Progenitor cell of endocrine pancreas (in vitro differentiated cells): Measurements from ENCODE around the gene MCTP1. TPM values are rescaled to one million over a fixed set of nuclear protein-coding genes. Genes with fewer than 3 reads are reported as not detected.

Source experiments
- DNase-seq: peaks from one replicate; pipeline ENCODE4 v3.0.0; 2021; ENCODE audit warnings: low spot score; ENCODE audit not compliant: unreplicated experiment
- H3K27ac Mint-ChIP-seq: 2 replicates; pipeline ENCODE4 v1.8.0; 2021; ENCODE audit warnings: mild to moderate bottlenecking, moderate library complexity, mixed read lengths
- H3K27me3 Mint-ChIP-seq: 2 replicates; pipeline ENCODE4 v1.8.0; 2021; ENCODE audit warnings: mixed read lengths
- H3K36me3 Mint-ChIP-seq: 2 replicates; pipeline ENCODE4 v1.8.0; 2022; ENCODE audit warnings: mixed read lengths; ENCODE audit not compliant: insufficient read depth
- H3K4me1 Mint-ChIP-seq: 2 replicates; pipeline ENCODE4 v1.8.0; 2021; ENCODE audit warnings: low read depth, mixed read lengths
- H3K4me3 Mint-ChIP-seq: 2 replicates; pipeline ENCODE4 v1.8.0; 2021; ENCODE audit warnings: low read depth, mild to moderate bottlenecking, moderate library complexity, mixed read lengths
- H3K9me3 Mint-ChIP-seq: 2 replicates; pipeline ENCODE4 v1.8.0; 2021; ENCODE audit warnings: low read depth, mixed read lengths
- total RNA-seq: library from RNA; stranded (reverse); gene quantifications from 2 replicates; pipeline ENCODE4 v1.2.1, GENCODE V29; 2021
- TF ChIP-seq, protein P1 (sequence below): fragments of 200-600 bp; sonication (generic); IDR thresholded peaks from one replicate; pipeline ENCODE4 v1.5.0; 2021; ENCODE audit warnings: antibody characterized with exemption, mild to moderate bottlenecking; ENCODE audit not compliant: unreplicated experiment

Gene MCTP1
- total RNA-seq, 1 donor from 2014 or later: 1.7 TPM

DNA sequence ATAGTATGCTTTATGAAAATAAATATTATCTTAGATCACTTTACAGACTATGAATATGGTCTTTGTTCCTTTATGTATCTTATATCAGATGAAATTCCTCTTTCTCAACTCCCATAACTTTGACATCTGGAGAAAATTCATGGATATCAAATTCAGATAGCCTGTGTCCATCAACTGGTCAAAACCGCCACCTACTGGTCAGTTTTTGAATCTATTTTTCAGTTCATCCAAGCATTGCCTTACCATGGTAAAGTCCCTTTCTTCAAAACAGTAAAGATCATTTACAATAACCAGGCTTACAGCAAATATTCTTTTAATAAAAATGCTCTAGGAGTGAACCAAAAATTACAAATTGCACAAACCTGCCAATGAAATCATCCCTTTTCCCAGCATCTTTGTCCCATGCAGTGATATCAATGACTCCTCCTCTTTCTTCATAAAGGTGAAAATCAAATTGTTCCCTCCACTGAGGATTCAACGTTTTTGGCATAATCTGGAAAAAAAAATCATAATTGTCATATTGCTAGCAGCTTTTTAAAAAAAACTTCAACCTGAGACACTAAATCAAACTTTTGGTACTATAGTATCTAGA, 375.9 kb downstream of the MCTP1 start:
- Mint-ChIP-seq H3K27me3 (no peaks in the 10 kb centered on the region), H3K36me3 (no peaks in the 10 kb centered on the region), H3K4me1 (no peaks in the 10 kb centered on the region), H3K27ac (no peak overlapping the region), H3K4me3 (no peak overlapping the region), H3K9me3 (no peaks in the 10 kb centered on the region)
- TF ChIP-seq, protein P1, sequence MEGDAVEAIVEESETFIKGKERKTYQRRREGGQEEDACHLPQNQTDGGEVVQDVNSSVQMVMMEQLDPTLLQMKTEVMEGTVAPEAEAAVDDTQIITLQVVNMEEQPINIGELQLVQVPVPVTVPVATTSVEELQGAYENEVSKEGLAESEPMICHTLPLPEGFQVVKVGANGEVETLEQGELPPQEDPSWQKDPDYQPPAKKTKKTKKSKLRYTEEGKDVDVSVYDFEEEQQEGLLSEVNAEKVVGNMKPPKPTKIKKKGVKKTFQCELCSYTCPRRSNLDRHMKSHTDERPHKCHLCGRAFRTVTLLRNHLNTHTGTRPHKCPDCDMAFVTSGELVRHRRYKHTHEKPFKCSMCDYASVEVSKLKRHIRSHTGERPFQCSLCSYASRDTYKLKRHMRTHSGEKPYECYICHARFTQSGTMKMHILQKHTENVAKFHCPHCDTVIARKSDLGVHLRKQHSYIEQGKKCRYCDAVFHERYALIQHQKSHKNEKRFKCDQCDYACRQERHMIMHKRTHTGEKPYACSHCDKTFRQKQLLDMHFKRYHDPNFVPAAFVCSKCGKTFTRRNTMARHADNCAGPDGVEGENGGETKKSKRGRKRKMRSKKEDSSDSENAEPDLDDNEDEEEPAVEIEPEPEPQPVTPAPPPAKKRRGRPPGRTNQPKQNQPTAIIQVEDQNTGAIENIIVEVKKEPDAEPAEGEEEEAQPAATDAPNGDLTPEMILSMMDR: peak; percentile 79
- DNase-seq: no peak

DNA sequence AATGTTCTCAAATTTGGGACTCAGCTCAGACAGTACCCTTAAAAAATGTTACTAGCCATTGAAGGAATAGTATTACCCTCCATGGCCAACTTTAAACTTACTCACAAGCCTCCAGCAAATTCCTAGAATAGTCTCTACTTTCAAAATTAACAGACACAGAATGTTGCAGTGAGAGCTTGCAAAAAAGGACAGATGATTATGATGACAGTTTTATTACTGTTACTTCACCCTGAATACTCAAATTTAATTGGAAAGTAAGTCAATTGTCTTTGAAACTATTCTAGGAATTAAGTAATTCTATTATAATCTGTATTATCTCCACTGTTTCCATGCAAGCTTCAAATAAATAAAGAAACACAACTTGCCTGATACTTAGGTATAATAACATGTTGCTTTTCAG, 378.1 kb downstream of the MCTP1 start:
- H3K36me3 Mint-ChIP-seq: no peaks in the 10 kb centered on the region
- no peaks in the 10 kb centered on the region for H3K4me1 Mint-ChIP-seq
- no peak overlapping the region for H3K27ac Mint-ChIP-seq
- DNase-seq: no peak
- no peaks in the 10 kb centered on the region for H3K9me3 Mint-ChIP-seq
- H3K27me3 Mint-ChIP-seq: no peaks in the 10 kb centered on the region
- TF ChIP-seq, protein P1: no peak
- no peak overlapping the region for H3K4me3 Mint-ChIP-seq

DNA sequence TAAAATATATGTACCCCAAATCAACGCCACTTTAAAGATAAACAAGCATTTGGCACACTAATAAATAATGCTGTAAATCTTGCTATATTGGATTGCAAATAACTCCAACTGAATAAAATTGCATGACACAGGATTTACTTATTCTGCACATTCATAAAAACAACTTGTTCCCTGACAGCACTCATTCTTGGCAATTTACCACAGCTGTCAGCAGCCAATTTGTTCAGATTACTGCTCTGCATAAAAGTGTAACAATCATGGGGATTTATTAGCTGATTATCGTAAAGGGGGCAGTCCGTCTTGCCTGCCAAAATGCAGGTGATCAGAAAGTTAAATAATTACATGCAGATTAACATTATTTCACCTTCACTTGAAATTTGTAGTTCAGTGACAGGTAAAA, 381.2 kb downstream of the MCTP1 start:
- Mint-ChIP-seq H3K36me3 (no peaks in the 10 kb centered on the region), H3K4me3 (no peak overlapping the region), H3K9me3 (no peaks in the 10 kb centered on the region), H3K4me1 (no peaks in the 10 kb centered on the region), H3K27ac (no peak overlapping the region), H3K27me3 (peaks cover 11% of the 10 kb centered on the region)
- no peak for DNase-seq
- TF ChIP-seq, protein P1: no peak

DNA sequence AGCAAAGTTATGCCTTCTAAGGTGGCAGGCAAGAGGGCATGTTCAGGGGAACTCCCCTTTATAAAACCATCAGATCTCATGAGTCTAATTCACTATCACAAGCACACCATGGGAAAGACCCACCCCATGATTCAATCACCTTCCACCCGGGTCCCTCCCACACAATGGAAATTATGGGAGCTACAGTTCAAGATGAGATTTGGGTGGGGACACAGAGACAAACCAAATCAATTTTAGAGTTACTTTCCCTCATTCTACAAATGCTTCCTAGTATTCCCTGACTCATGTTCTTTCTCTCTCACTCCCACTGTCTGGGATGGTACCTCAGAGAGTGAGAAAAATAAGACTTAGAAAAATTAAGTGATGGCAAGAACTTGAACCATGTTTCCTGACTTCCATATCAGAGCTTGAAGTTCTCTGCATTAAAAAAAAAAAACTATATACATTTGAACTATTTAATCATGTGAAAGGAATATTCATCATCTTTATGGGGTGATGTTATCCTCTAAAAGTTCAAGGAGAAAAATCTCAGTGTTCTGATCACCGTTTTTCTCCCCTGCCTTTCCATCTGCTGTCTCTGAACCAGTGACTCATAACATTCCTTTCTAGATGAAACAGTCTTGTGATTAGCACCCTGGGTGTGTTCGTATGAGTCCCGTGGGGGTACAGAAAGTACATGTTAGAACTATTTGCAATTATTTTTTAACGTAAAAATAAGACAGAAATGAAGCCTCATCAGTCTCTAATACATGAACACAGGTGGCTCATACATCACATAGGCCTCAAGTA, 383.5 kb downstream of the MCTP1 start:
- Mint-ChIP-seq H3K27ac (no peak overlapping the region), H3K4me1 (no peaks in the 10 kb centered on the region), H3K27me3 (peaks cover 11% of the 10 kb centered on the region), H3K9me3 (no peaks in the 10 kb centered on the region), H3K36me3 (no peaks in the 10 kb centered on the region), H3K4me3 (no peak overlapping the region)
- no peak for DNase-seq
- TF ChIP-seq, protein P1: no peak

DNA sequence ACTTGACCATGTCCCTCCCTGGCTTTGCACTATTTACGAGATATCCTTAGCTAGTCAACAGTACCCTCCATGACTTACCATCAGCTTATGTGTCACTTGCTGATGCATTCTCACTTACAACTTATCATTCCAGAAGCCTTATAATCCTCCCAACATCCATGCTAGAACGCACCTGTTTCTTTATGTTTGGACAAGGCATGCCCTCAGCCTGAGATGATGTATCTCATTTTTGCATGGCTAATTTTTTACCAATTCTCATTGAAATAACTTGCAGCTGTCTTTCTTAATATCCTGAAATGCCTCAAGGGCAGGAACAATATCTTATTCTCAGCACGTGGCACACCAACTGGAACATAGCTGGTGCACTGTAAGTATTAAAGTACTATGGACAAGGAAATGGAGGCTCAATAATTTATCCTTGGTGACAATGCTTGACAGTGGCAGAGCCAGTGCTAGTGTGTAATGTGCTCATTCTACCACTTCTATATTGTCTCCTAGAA, 384.8 kb downstream of the MCTP1 start:
- no peaks in the 10 kb centered on the region for H3K9me3 Mint-ChIP-seq
- no peak overlapping the region for H3K4me3 Mint-ChIP-seq
- no peaks in the 10 kb centered on the region for H3K36me3 Mint-ChIP-seq
- no peak overlapping the region for H3K27ac Mint-ChIP-seq
- TF ChIP-seq, protein P1: no peak
- H3K4me1 Mint-ChIP-seq: no peaks in the 10 kb centered on the region
- no peak for DNase-seq
- H3K27me3 Mint-ChIP-seq: peaks cover 11% of the 10 kb centered on the region
